Neutrophil (primary cell): ENCODE data around the gene PGD.
A peak's percentile ranks its signal among the peaks of the same experiment; 100 is the strongest.

Experiments used
- H3K27ac ChIP-seq: fragments of 200-600 bp; sonication (generic); 2 replicates; pipeline ENCODE4 v1.5.1; 2016; ENCODE audit warnings: mild to moderate bottlenecking, moderate library complexity
- H3K27me3 ChIP-seq: fragments of 200-600 bp; sonication (generic); 2 replicates; pipeline ENCODE4 v1.6.0; 2016; ENCODE audit warnings: mild to moderate bottlenecking
- H3K36me3 ChIP-seq: fragments of 200-600 bp; sonication (generic); 2 replicates; pipeline ENCODE4 v1.5.1; 2017
- H3K4me1 ChIP-seq, 2 experiments: fragments of 200-600 bp in 1 of 2; sonication (generic) in 1 of 2; 1 replicate in 1 of 2; 2 replicates in 1 of 2; pipeline versions ENCODE4 v1.5.1 to v1.6.1; 2013 to 2016; ENCODE audit warnings: low read depth in 1 of 2, low read length in 1 of 2, mild to moderate bottlenecking in 1 of 2, moderate library complexity in 1 of 2; ENCODE audit not compliant: control insufficient read depth in 1 of 2, insufficient read depth in 1 of 2
- H3K4me3 ChIP-seq, 2 experiments: fragments of 200-600 bp in 1 of 2; sonication (generic) in 1 of 2; 1 replicate in 1 of 2; 2 replicates in 1 of 2; pipeline ENCODE4 v1.5.1; 2013 to 2016; ENCODE audit warnings: low read depth in 1 of 2, low read length in 1 of 2, mild to moderate bottlenecking in 1 of 2, moderate library complexity in 1 of 2
- H3K9me3 ChIP-seq: fragments of 200-600 bp; sonication (generic); 2 replicates; pipeline ENCODE4 v1.5.1; 2016
- CTCF ChIP-seq: fragments of 200-600 bp; sonication (generic); IDR thresholded peaks from 2 replicates; pipeline ENCODE4 v1.5.1; 2016; ENCODE audit warnings: antibody characterized with exemption

The PGD gene

GRCh38 chr1:10431070-10431730, 32.3 kb downstream of the PGD start:
- peak overlapping the region; percentile 69 to 97 for H3K4me3 ChIP-seq
- peak overlapping the region; percentile 81 for H3K27ac ChIP-seq
- no peak for TF ChIP-seq CTCF
- H3K27me3 ChIP-seq = no peaks in the 10 kb centered on the region
- H3K9me3 ChIP-seq = no peaks in the 10 kb centered on the region
- no peaks in the 10 kb centered on the region for H3K36me3 ChIP-seq
- peaks cover 34 to 43% of the 10 kb centered on the region in 2 experiments for H3K4me1 ChIP-seq

GRCh38 chr1:10432910-10433700, 34.2 kb downstream of the PGD start:
- Histone ChIP-seq H3K4me3 (no peak overlapping the region), H3K27ac (no peak overlapping the region), H3K36me3 (no peaks in the 10 kb centered on the region), H3K9me3 (no peaks in the 10 kb centered on the region), H3K27me3 (no peaks in the 10 kb centered on the region), H3K4me1 (peaks cover 19 to 26% of the 10 kb centered on the region in 2 experiments)
- no peak for TF ChIP-seq CTCF

GRCh38 chr1:10433790-10434189, 34.9 kb downstream of the PGD start:
- Histone ChIP-seq H3K27ac (no peak overlapping the region), H3K4me3 (no peak overlapping the region), H3K9me3 (no peaks in the 10 kb centered on the region), H3K4me1 (peaks cover 16 to 20% of the 10 kb centered on the region in 2 experiments), H3K36me3 (no peaks in the 10 kb centered on the region), H3K27me3 (no peaks in the 10 kb centered on the region)
- no peak for TF ChIP-seq CTCF

GRCh38 chr1:10434590-10434989, 35.7 kb downstream of the PGD start:
- Histone ChIP-seq H3K4me1 (peaks cover 15 to 16% of the 10 kb centered on the region in 2 experiments), H3K4me3 (no peak overlapping the region), H3K27me3 (no peaks in the 10 kb centered on the region), H3K9me3 (no peaks in the 10 kb centered on the region), H3K36me3 (no peaks in the 10 kb centered on the region), H3K27ac (no peak overlapping the region)
- no peak for TF ChIP-seq CTCF

- TF ChIP-seq CTCF = no peak
- no peaks in the 10 kb centered on the region for H3K36me3 ChIP-seq
- no peak overlapping the region for H3K27ac ChIP-seq
- H3K27me3 ChIP-seq = no peaks in the 10 kb centered on the region
- no peaks in the 10 kb centered on the region for H3K4me1 ChIP-seq
- H3K4me3 ChIP-seq = no peak overlapping the region
- H3K9me3 ChIP-seq = no peaks in the 10 kb centered on the region
These were observed 38.2 kb downstream of the PGD start for GRCh38 chr1:10437052-10437451.
